ENCODE data around the gene KNDC1.

Gene KNDC1

GRCh38 chr10:133122171-133122935 lies 37.7 kb upstream of the KNDC1 start:
- TF ChIP-seq, protein P1, sequence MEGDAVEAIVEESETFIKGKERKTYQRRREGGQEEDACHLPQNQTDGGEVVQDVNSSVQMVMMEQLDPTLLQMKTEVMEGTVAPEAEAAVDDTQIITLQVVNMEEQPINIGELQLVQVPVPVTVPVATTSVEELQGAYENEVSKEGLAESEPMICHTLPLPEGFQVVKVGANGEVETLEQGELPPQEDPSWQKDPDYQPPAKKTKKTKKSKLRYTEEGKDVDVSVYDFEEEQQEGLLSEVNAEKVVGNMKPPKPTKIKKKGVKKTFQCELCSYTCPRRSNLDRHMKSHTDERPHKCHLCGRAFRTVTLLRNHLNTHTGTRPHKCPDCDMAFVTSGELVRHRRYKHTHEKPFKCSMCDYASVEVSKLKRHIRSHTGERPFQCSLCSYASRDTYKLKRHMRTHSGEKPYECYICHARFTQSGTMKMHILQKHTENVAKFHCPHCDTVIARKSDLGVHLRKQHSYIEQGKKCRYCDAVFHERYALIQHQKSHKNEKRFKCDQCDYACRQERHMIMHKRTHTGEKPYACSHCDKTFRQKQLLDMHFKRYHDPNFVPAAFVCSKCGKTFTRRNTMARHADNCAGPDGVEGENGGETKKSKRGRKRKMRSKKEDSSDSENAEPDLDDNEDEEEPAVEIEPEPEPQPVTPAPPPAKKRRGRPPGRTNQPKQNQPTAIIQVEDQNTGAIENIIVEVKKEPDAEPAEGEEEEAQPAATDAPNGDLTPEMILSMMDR (IDR thresholded peaks at IDR 0.05; ENCODE audit: low read length, missing control alignments), result no peak
- DNase-seq (ENCODE audit: low read depth), result no peak

GRCh38 chr10:133123050-133123745 lies 36.8 kb upstream of the KNDC1 start:
- no peak overlapping the region for H3K4me3 ChIP-seq (replicated peaks; ENCODE audit: low read depth, low read length)
- TF ChIP-seq, protein P1 (IDR thresholded peaks at IDR 0.05; ENCODE audit: low read length, missing control alignments), result no peak
- no peak for DNase-seq (ENCODE audit: low read depth)

More at GRCh38 chr10:133122171-133122935, 37.7 kb upstream of the KNDC1 start:
- no peak overlapping the region for H3K4me3 ChIP-seq (replicated peaks; ENCODE audit: low read depth, low read length)

DNA sequence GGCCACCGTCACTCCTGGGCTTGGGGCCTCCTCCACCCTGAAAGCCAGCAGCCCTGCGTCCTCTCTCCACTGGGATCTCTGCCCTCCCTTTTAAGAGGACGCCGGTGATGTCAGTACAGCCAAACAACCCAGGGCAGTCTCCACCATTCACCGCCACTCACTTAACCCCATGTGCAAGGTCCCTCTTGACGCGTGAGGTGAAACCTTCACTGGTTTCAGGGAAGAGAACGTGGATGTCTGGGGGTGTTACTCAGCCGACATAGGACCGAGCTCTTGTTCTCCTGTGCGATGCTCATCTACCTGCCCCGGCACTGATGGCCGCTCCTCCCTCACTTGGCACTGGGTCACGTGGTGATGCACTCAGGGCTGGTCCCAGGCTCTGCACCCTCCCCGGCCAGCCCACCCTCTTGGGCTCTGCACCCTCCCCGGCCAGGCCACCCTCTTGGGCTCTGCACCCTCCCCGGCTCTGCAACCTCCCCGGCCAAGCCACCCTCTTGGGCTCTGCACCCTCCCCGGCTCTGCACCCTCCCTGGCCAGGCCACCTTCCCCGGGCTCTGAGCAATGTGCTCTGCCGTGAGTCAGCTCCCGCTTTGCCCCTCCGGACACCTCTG lies 36.2 kb upstream of the KNDC1 start:
- no peak overlapping the region for H3K4me3 ChIP-seq (replicated peaks; ENCODE audit: low read depth, low read length)
- TF ChIP-seq, protein P1 (IDR thresholded peaks at IDR 0.05; ENCODE audit: low read length, missing control alignments), result no peak
- DNase-seq (ENCODE audit: low read depth), result no peak

DNA sequence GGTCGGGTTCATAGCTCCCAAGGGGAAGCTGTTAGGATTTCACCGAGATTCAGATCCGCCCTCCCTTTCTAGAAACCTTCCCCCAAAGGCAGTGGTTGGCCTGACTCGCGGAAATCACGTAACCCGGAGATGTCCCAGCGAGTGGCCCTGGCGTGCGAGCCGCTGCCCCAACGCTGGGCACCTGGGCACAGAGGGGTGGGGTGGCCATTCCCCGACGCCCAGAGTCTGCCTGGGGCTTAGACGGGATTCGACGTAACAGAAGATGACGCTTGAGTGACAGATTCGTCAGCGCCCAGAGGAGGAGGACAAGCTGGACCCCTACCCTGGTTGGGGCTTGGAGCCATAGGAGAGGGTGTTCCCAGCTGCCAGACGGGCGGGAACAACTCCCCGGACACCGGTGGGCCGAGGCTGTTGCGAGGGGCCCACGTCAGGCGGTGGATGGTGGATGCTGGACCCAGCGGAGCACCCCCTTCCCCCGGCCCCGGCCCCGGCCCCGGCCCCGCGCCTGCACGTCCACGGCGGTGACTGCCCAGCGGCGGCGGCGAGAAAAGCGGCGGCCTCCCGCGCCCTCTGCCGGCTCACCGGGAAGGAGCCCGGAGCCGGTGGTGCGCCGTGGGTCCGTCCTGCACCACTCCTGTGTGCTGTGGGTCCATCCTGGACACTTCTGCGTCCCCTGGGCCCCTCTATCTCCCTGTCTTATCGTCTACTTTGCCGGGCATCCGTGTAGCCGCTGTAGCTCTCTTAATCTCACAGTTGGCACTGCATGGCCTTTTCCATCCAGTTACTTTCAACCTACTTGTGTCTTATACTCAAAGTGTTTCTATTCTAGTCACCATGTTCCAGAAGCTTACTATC lies 35.4 kb upstream of the KNDC1 start:
- TF ChIP-seq, protein P1 (IDR thresholded peaks at IDR 0.05; ENCODE audit: low read length, missing control alignments), result peak; percentile 29
- no peak overlapping the region for H3K4me3 ChIP-seq (replicated peaks; ENCODE audit: low read depth, low read length)
- peak; percentile 10 for DNase-seq (ENCODE audit: low read depth)

GRCh38 chr10:133125901-133126300 lies 34.1 kb upstream of the KNDC1 start:
- DNase-seq (ENCODE audit: low read depth), result no peak
- TF ChIP-seq, protein P1 (IDR thresholded peaks at IDR 0.05; ENCODE audit: low read length, missing control alignments), result no peak
- H3K4me3 ChIP-seq (replicated peaks; ENCODE audit: low read depth, low read length), result no peak overlapping the region

DNA sequence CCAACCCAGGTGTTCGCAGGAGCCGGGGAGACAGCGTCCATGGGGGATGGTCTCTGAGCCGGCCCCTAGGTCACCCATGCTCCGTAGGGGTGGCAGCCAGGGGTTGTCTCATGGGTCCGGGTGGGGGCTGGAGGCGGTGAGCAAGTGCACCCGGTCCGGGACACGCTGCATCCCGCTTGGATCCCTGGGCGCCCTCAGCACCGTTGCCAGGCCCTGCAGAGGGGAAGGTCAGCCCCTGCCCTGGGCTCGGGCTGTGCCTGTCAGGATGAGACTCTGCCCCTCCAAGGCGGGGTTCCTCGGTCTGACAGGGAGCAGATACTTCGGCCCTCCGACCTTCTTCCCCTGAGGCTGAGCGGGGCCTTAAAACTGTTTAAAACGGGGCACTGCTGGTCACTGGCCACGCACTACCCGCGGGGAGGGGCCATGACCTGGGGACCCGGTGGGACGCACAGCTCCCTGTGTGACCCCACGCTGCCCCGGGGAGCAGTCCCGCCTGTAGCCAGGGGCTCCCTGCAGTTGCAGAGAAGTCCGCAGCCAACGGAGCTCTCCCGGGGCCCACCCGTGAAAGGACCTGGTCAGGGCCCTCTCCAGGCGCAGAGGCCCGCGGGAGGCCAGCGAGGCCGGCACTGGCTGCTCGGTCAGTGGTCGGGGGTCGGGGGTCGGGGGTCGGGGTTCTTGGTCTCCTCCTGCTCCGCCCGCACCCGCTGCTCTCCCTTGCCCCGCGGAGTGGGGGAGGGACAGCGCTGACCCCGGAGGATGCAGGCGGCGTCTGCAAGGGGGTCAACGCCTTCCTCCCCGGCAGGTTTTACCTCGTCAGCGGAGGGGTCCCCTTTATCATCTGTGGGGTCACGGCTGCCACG lies 33.4 kb upstream of the KNDC1 start:
- H3K4me3 ChIP-seq (replicated peaks; ENCODE audit: low read depth, low read length), result no peak overlapping the region
- no peak for DNase-seq (ENCODE audit: low read depth)
- TF ChIP-seq, protein P1 (IDR thresholded peaks at IDR 0.05; ENCODE audit: low read length, missing control alignments), result no peak

All from fibroblast of pulmonary artery (primary cell).